Measurements from ENCODE around the gene SLC30A2. TPM values are rescaled to one million over a fixed set of nuclear protein-coding genes. Genes with fewer than 3 reads are reported as not detected.
A peak's percentile ranks its signal among the peaks of the same experiment; 100 is the strongest.

Gene SLC30A2
- total and polyA plus RNA-seq, 9 of the 15 experiments (the other 6 are each of a cell fraction or from before 2014, with no cell fraction given), result 0.01 to 0.18 (median 0.06) TPM; not detected in 3

GRCh38 chr1:26044971-26045721 lies 772 bp downstream of the SLC30A2 start:
- H4K20me1 ChIP-seq (replicated peaks; ENCODE audit: control insufficient read depth, insufficient read depth, low read length), result no peaks in the 10 kb centered on the region
- no peak overlapping the region for H3K4me3 ChIP-seq
- ATAC-seq (peak; percentile 70), FAIRE-seq (no peak), DNase-seq (ENCODE audit: extremely low read depth in 1 of 4, low spot score in 3 of 4) (peak; percentile 59 to 79 (median 74))
- 46% methylated on average over 23 of the region's 29 CpGs for WGBS (ENCODE audit: insufficient coverage, low coverage, missing lambda C conversion rate)
- peak overlapping the region; percentile 75 for H2AFZ ChIP-seq (ENCODE audit: low read depth, low read length)
- no peak overlapping the region; the same call in 1 of the 2 replicates for H3K4me2 ChIP-seq (ENCODE audit: insufficient read depth, low read length)
- no peaks in the 10 kb centered on the region for H3K79me2 ChIP-seq (ENCODE audit: control insufficient read depth, insufficient read depth, low read length)
- ChIA-PET POLR2A (interaction anchor here (0.5 to 3.9 kb wide), 4 partner anchors 10 to 119 kb away, joined by 3 to 23 read pairs (median 6); no protein-coding TSS in a partner anchor), CTCF (ENCODE audit: low intra/inter-chr PET ratio) (no interaction called here)
- intact Hi-C loops (cut with micrococcal nuclease), result no loop called here
- no peak overlapping the region for H3K27ac ChIP-seq (ENCODE audit: extremely low read depth, low read depth, low read length)
- peaks cover 34 to 45% of the 10 kb centered on the region in 2 experiments for H3K4me1 ChIP-seq (replicated peaks in 1 of 2; ENCODE audit: control insufficient read depth in 2 of 2, insufficient read depth in 2 of 2, low read length in 2 of 2)
- in situ Hi-C loops (cut with MboI), result loop anchor here (5.0 kb wide), 2 partner anchors 62 to 102 kb away; no protein-coding TSS in a partner anchor
- H3K9ac ChIP-seq (ENCODE audit: insufficient read depth in 1 of 2, low read depth in 2 of 2, low read length in 2 of 2), result peak overlapping the region in 1 of 2 experiments; percentile 85; a peak in 2 of 4 replicates
- no peak for TF ChIP-seq MLX (CRISPR knock-in tag; conservative IDR thresholded peaks at IDR 0.05)
- no peak for TF ChIP-seq ZNF316 (IDR thresholded peaks at IDR 0.05)
- no peak for TF ChIP-seq ZNF764 (CRISPR knock-in tag; IDR thresholded peaks at IDR 0.05; ENCODE audit: low read depth)
- TF ChIP-seq SMARCB1 (IDR thresholded peaks at IDR 0.05; ENCODE audit: insufficient read length, low read depth), result no peak
- no peak for TF ChIP-seq SNRNP70 (optimal IDR thresholded peaks at IDR 0.05; ENCODE audit: low read depth, low read length)
- TF ChIP-seq POLR2AphosphoS5 (IDR thresholded peaks at IDR 0.05; ENCODE audit: control insufficient read depth, insufficient read depth, low read depth, low read length), result no peak
- no peak for TF ChIP-seq BRF1 (IDR thresholded peaks at IDR 0.05; ENCODE audit: borderline replicate concordance, extremely low read depth, insufficient read length)
- TF ChIP-seq RB1 (IDR thresholded peaks at IDR 0.05; ENCODE audit: low read depth), result 0 out of 2 replicates have a peak, but pooled peaks have one; percentile 4
- TF ChIP-seq NRF1 (conservative IDR thresholded peaks at IDR 0.05 in 1 of 2, IDR thresholded peaks at IDR 0.05 in 1 of 2), result 0 out of 4 replicates have a peak, but pooled peaks of 1 of the 2 experiments have one; percentile 5
- TF ChIP-seq NR4A1 (CRISPR knock-in tag; IDR thresholded peaks at IDR 0.05), result no peak
- TF ChIP-seq NR4A1 (tag; IDR thresholded peaks at IDR 0.05), result no peak
- TF ChIP-seq ZBTB7A (IDR thresholded peaks at IDR 0.05; ENCODE audit: borderline replicate concordance, control insufficient read depth, low read depth, low read length), result peak; percentile 40; the same call in 1 of the 2 replicates
- TF ChIP-seq DPF2 (IDR thresholded peaks at IDR 0.05), result no peak
- TF ChIP-seq TBP (optimal IDR thresholded peaks at IDR 0.05; ENCODE audit: low read depth, low read length), result no peak
- TF ChIP-seq SREBF2 (CRISPR knock-in tag; IDR thresholded peaks at IDR 0.05), result no peak
- no peak for TF ChIP-seq ATF7 (IDR thresholded peaks at IDR 0.05)
- TF ChIP-seq ZNF507 (tag; conservative IDR thresholded peaks at IDR 0.05), result no peak
- TF ChIP-seq MAFG (tag; conservative IDR thresholded peaks at IDR 0.05), result no peak
- TF ChIP-seq ZNF696 (CRISPR knock-in tag; conservative IDR thresholded peaks at IDR 0.05), result no peak
- peak; percentile 54; the same call in 1 of the 2 replicates for TF ChIP-seq ZFX (CRISPR knock-in tag; IDR thresholded peaks at IDR 0.05)
- TF ChIP-seq ZNF140 (CRISPR knock-in tag; IDR thresholded peaks at IDR 0.05), result no peak
- no peaks in the 10 kb centered on the region for H3K36me3 ChIP-seq (ENCODE audit: control insufficient read depth, insufficient read depth, low read length)
- no peaks in the 10 kb centered on the region for H3K27me3 ChIP-seq (ENCODE audit: control insufficient read depth in 2 of 2, insufficient read depth in 2 of 2, low read length in 2 of 2)
- BruUV-seq (replicated peaks), result no TSS peak
- no peaks in the 10 kb centered on the region for H3K9me1 ChIP-seq (ENCODE audit: control insufficient read depth, insufficient read depth, low read length)
- H3K9me3 ChIP-seq (replicated peaks; ENCODE audit: control insufficient read depth, insufficient read depth, low read depth, low read length), result no peaks in the 10 kb centered on the region
